CD4-positive, alpha-beta T cell treated with Interleukin-4 for 1 hour (primary cell): ENCODE measurements around the gene PARPBP.
"Not testable (repeated sequence)": the region's sequence is repeated elsewhere in the genome, so short reads cannot be mapped to it uniquely, and the experiment has no call there.

Source experiments
- DNase-seq, 2 donors: peaks; one replicate each; pipeline ENCODE4 v3.0.0-alpha.2; 2020 to 2022

The PARPBP gene

GRCh38 chr12:102155206-102155605 lies 35.2 kb downstream of the PARPBP start:
- not testable (repeated sequence) for DNase-seq

GRCh38 chr12:102163383-102163782 lies 43.4 kb downstream of the PARPBP start:
- no peak for DNase-seq

GRCh38 chr12:102167821-102168604 lies 48.0 kb downstream of the PARPBP start:
- DNase-seq: no peak

DNA sequence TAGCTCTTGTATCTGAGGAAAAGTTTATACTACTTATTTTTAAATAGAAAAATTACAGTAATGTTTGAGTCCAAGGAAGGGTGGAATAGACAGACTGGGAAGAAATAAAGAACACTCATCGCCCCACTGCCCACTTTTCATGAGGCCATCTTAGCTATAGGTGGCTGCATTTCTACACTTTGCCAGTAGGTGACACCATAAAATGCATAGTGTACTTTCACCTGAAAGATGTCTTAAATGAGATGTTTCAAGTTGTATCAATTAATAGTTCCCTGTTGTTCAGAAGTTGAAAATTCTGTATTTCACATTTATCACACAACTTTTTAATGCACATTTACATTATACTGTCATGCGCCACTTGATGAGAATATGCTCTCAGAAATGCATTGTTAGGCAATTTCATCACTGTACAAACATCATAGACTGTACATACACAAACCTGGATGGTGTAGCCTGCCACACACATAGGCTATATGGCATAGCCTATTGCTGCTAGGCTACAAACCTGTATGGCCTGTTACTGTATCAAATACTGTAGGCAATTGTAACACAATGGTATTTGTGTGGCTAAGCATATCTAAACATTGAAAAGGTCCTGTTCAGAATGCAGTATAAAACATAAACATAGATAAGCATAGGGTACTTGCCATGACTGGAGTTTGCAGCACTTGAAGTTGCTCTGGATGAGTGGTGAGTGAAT lies 50.1 kb downstream of the PARPBP start:
- DNase-seq: peak in 1 of 2 donors; percentile 35

GRCh38 chr12:102171951-102172350 lies 52.0 kb downstream of the PARPBP start:
- DNase-seq: no peak

DNA sequence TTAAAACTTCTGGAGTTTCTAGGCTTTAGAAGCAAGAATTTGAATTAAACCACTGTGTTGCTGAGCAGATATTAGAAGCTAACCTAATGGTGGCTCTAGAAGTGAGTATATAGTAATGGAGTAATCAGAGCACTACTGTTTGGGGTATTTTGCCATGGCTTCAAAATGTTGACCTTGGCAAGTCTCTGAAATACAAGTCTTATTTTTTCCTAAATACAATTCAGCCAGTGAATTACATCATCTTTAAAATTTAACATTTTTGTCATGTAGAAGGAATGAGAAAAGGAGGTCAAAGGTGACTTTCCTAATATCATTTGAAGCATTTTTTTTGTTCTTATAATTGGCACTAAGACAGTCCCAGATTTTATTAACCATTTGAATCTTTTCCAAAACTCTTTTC lies 52.5 kb downstream of the PARPBP start:
- no peak for DNase-seq

GRCh38 chr12:102174117-102174516 lies 54.1 kb downstream of the PARPBP start:
- DNase-seq: no peak

GRCh38 chr12:102174761-102175160 lies 54.8 kb downstream of the PARPBP start:
- DNase-seq: no peak

GRCh38 chr12:102182635-102183034 lies 62.7 kb downstream of the PARPBP start:
- no peak for DNase-seq

GRCh38 chr12:102195826-102196225 lies 75.8 kb downstream of the PARPBP start:
- DNase-seq: no peak

- no peak for DNase-seq
Measured at GRCh38 chr12:102197789-102198188, 77.8 kb downstream of the PARPBP start, which contains the start of gene PMCH. PMCH (minus strand) TSS chr12:102197833; CDS start chr12:102197770, 63 bp downstream.

- DNase-seq: no peak
Measured at GRCh38 chr12:102201436-102202061, 81.6 kb downstream of the PARPBP start.

DNA sequence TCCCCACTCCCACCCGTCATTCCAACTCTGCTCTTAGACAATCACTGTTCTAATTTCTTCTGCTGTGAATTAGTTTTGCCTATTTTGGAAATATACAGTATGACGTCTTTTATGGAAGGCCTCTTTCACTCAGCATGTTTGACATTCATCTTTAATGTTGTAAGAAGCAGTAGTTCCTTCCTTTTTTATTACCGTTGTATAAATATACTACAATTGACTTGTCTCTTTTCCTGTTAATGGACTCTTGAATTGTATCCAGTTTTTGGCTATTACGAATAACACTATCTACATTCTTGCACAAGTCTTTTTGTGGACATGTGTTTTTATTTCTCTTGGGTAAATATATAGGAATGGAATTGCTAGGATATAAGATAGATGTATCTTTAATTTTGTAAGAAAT lies 82.6 kb downstream of the PARPBP start:
- DNase-seq: no peak

DNA sequence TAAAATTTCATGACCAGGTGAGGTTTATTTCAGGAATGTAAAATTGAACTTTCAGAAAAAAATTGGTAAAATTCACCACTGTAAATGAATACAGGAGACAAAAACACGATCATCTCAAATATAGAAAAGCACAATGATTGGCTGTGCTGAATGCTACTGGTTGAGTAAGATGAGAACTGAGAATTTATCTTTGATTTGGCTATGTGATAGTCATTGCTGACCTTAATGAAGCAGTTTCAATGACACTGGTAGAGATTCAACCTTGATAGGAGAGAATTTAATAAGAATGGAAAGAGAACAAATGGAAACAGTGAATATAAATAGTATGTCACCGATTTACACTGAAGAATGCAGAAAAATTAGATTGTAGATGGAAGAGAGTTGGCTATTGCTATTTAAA lies 84.0 kb downstream of the PARPBP start:
- DNase-seq: no peak

DNA sequence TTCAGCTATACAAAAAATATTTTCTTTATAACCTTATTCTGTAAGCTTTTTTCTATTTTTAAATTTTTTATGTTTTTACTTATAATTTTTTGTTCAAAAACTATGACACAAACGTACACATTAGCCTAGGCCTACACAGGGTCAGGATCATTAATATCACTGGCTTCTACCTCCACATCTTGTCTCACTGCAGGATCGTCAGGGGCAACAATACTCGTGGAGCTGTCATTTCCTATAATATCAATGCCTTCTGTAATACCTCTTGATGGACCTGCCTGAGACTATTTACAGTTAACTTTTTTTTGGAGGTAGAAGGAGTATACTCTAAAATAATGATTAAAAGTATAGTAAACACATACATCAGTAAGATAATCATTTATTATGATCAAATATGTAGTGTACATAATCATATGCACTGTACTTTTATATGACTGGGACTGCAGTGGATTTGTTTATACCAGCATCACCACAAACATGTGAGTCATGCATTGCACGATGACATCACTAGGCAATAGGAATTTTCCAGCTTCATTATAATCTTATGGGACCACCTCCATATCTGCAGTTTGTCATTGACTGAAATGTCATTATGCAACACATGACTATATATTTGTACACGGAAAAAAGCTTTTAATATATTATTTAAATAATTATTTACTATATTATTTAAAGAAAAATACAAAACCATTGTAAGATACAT lies 96.2 kb downstream of the PARPBP start:
- no peak for DNase-seq

- no peak for DNase-seq
Measured at GRCh38 chr12:102220736-102221135, 100.8 kb downstream of the PARPBP start.

DNA sequence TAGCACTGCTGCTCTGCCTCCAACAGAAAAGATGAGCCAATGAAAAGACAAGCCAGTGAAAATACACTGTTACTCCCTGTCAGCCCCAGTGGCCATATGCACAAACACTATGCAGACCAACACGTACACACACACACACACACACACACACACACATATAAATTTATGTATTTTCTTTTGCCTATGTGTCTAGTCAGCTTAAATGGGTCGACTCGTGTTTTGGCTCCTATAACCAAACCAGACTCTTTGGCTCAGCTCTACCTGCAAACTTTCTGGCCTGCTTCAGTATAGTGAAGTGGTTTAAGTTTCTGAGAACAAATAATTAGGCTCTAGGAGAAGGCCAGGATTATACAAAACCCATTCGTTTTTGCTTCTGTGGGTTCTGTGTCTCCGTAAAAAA lies 108.0 kb downstream of the PARPBP start:
- DNase-seq: no peak

DNA sequence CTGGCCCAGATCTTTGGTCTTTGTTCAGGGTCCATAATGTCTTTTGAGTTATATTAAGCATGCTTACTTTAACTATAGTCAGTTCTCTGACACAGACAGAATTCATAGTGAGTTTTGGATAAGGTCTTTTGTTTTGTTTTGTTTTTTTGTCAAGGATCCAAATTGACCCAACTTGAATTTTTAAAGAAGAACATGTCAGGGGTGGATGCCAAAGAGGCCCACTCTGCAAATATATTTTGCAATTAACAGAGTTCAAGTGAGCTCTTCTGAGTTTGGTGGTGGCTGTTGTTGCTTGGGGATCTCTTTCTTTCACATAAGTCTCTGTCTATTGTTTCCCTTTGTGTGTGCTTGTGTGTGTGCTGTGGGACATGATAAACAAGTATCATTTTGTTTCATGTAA lies 112.1 kb downstream of the PARPBP start:
- no peak for DNase-seq

DNA sequence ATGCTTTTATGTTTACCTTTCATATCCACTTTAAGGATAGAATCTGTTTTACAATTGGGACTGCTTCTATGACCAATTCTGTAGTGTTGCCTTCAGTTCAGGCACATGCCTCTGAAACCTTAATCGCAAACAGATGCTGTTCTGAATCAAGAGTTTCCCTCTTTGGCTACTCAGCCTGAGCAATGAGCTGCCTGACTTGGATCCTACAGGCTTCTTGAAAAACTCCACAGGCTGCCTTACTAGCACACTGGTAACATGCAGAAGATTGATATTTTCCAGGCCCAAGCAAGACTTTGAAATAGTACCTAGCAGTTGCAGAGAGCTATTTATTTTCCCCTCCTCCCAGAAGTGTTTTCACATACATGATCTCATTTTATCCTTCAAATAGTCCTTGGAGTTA lies 112.5 kb downstream of the PARPBP start:
- no peak for DNase-seq

GRCh38 chr12:102234599-102234998 lies 114.6 kb downstream of the PARPBP start:
- no peak for DNase-seq

GRCh38 chr12:102240859-102241258 lies 120.9 kb downstream of the PARPBP start:
- DNase-seq: not testable (repeated sequence)
